ENCODE results near the gene TCP10L.

Gene TCP10L

GRCh38 chr21:32525282-32525681, 60.0 kb downstream of the TCP10L start:
- Mint-ChIP-seq H3K4me3 (no peak overlapping the region), H3K27me3 (no peaks in the 10 kb centered on the region), H3K9me3 (peaks cover 0 to 5% of the 10 kb centered on the region in 2 donors), H3K4me1 (no peaks in the 10 kb centered on the region), H3K27ac (no peak overlapping the region)
- no peak for DNase-seq
- ATAC-seq = no peak

GRCh38 chr21:32523988-32524719, 61.2 kb downstream of the TCP10L start:
- DNase-seq = no peak
- Mint-ChIP-seq H3K4me1 (no peaks in the 10 kb centered on the region), H3K4me3 (no peak overlapping the region), H3K27ac (peak overlapping the region in 1 of 2 donors; percentile 51), H3K9me3 (peaks cover 0 to 5% of the 10 kb centered on the region in 2 donors), H3K27me3 (no peaks in the 10 kb centered on the region)
- ATAC-seq = no peak

Measured in stimulated activated naive CD8-positive, alpha-beta T cell treated with anti-CD3 and anti-CD28 coated beads, Interleukin-15, amount 100 ng/mL, for 72 hours (primary cell).